ENCODE measurements around the gene CD96. TPM values are rescaled to one million over a fixed set of nuclear protein-coding genes. Genes with fewer than 3 reads are reported as not detected.

CD96 gene
- total RNA-seq, 1 donor from 2014 or later = 0.32 TPM

GRCh38 chr3:111691293-111691909 lies 149.4 kb downstream of the CD96 start:
- TF ChIP-seq CTCF (IDR thresholded peaks at IDR 0.05) = peak; percentile 5 to 42 (median 7)
- intact Hi-C loops (cut with DNase I) = loop anchor here (2.0 kb wide), 1 partner anchor 23 kb away; no protein-coding TSS in a partner anchor
- Histone ChIP-seq H3K4me1 (no peaks in the 10 kb centered on the region), H3K27me3 (no peaks in the 10 kb centered on the region), H3K27ac (no peak overlapping the region), H3K36me3 (no peaks in the 10 kb centered on the region), H3K4me3 (no peak overlapping the region), H3K9me3 (no peaks in the 10 kb centered on the region)
- no peak for DNase-seq (ENCODE audit: low spot score in 2 of 2)

GRCh38 chr3:111692593-111693552 lies 150.9 kb downstream of the CD96 start:
- Histone ChIP-seq H3K27ac (no peak overlapping the region), H3K4me3 (no peak overlapping the region), H3K9me3 (no peaks in the 10 kb centered on the region), H3K36me3 (no peaks in the 10 kb centered on the region), H3K4me1 (no peaks in the 10 kb centered on the region), H3K27me3 (no peaks in the 10 kb centered on the region)
- intact Hi-C loops (cut with DNase I) = no loop called here
- TF ChIP-seq CTCF (IDR thresholded peaks at IDR 0.05) = no peak
- DNase-seq (ENCODE audit: low spot score in 2 of 2) = no peak

- intact Hi-C loops (cut with DNase I) = no loop called here
- Histone ChIP-seq H3K27me3 (no peaks in the 10 kb centered on the region), H3K4me3 (no peak overlapping the region), H3K9me3 (no peaks in the 10 kb centered on the region), H3K36me3 (no peaks in the 10 kb centered on the region), H3K27ac (no peak overlapping the region), H3K4me1 (no peaks in the 10 kb centered on the region)
- no peak for TF ChIP-seq CTCF (IDR thresholded peaks at IDR 0.05)
- DNase-seq (ENCODE audit: low spot score in 2 of 2) = no peak
Measured at GRCh38 chr3:111694471-111694870, 152.5 kb downstream of the CD96 start.

GRCh38 chr3:111695636-111696117 lies 153.7 kb downstream of the CD96 start:
- Histone ChIP-seq H3K9me3 (no peaks in the 10 kb centered on the region), H3K27me3 (no peaks in the 10 kb centered on the region), H3K27ac (no peak overlapping the region), H3K4me1 (no peaks in the 10 kb centered on the region), H3K4me3 (no peak overlapping the region), H3K36me3 (no peaks in the 10 kb centered on the region)
- no peak for TF ChIP-seq CTCF (IDR thresholded peaks at IDR 0.05)
- intact Hi-C loops (cut with DNase I) = no loop called here
- DNase-seq (ENCODE audit: low spot score in 2 of 2) = no peak

GRCh38 chr3:111700054-111700453 lies 158.1 kb downstream of the CD96 start:
- H3K4me1 ChIP-seq = no peaks in the 10 kb centered on the region
- H3K4me3 ChIP-seq = no peak overlapping the region
- H3K9me3 ChIP-seq = no peaks in the 10 kb centered on the region
- DNase-seq (ENCODE audit: low spot score in 2 of 2) = no peak
- no peaks in the 10 kb centered on the region for H3K27me3 ChIP-seq
- H3K27ac ChIP-seq = no peak overlapping the region
- TF ChIP-seq CTCF (IDR thresholded peaks at IDR 0.05) = no peak
- intact Hi-C loops (cut with DNase I) = no loop called here
- no peaks in the 10 kb centered on the region for H3K36me3 ChIP-seq

All from ascending aorta (tissue), 2 donors.